HG03520 (cell line): Measurements from ENCODE around the gene CSF2.

Source experiments
- ATAC-seq: cut with Tn5 transposase; IDR thresholded peaks from one replicate; pipeline ENCODE4 v1.9.1; 2021; ENCODE audit warnings: mild to moderate bottlenecking, moderate library complexity; ENCODE audit not compliant: unreplicated experiment

CSF2 gene

DNA sequence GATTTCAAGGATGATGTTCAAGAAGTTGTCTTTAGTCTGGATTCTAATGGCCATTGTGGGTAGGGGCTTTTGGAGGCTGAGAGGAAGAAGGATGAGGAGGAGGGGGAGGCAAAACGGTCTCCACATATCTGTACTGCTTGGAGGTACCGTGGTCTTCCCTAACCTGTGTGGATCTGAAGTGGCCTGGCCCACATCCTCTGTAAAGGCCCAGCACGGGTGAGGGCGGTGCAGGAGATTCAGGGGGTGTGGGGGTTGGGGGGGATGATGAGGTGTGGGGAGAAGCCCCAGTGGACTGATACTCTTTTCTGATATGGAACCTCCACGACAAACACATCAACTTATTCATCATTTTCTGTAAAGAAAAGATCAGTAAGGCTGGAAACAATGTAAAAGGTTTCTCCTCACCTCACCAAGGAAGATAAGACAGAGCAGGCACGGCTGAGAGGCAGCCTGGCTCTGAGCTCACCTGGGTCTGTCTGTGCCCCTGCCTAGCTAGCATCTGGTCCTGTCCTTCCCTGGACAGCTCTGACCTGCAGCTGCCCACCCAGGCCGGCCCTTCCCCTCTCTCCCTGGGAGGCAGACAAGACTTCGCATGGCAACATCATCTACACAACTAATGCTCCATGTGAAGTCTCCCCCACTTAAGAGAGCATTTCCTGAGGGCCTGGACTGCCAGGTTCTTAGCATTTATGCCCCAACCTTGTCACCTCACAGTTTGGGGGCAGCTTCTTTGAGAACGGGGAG, 18.7 kb upstream of the CSF2 start:
- ATAC-seq, result no peak

DNA sequence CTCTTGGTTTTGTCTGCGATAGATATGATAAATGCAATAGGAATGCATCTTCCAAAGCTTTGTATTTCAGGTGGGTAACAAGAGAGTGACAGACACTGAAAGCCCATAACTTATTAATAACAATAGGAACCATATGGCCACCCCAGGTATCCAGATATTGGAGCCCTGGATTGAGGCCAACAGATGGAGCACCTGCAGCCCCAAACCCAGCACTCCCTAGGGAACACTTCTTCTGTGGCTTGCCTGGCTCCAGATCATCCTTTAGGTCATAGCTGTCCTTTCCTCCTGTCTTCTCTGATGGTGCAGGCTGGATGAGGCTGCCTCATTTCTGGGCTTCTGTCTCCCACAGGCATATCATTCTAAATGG, 18.2 kb upstream of the CSF2 start:
- no peak for ATAC-seq

DNA sequence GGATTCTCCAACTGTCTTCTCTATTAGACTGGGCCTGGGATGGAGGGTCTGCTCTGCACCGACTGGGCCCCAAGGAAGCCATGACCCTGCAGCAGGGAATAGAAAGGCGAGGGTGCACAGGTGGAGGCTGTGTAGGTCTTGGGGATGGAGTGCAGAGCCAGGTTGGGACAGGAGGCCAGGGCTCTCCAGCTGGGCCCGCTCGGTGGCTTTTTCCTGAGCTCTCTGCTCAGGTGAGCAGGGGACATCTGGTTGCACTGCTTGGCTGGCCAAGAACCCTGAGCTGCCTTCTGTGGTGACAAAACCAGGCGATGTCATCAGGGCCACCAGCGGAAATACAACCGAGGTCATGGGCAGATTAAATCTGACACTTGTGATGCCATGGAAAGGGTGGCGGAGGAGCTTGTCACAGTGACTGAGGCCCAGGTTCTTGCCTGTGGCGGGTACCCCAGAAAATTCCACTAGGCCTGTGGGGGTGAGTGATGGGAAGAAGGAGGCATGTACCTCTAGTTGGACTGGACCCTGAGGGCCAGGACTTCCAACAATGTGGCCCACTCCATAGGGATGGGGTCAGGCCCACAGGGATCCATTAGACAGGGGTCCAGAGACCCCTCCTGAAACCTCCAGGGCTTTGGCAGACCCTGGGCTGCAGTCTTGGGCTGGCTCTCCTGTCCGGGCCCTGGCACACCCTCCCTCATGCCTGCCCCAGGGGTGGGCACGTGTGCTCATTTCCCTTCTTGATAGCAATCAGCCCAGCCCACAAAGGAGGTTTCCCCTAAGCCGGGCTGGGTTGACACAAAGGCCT, 17.6 kb upstream of the CSF2 start:
- no peak for ATAC-seq

DNA sequence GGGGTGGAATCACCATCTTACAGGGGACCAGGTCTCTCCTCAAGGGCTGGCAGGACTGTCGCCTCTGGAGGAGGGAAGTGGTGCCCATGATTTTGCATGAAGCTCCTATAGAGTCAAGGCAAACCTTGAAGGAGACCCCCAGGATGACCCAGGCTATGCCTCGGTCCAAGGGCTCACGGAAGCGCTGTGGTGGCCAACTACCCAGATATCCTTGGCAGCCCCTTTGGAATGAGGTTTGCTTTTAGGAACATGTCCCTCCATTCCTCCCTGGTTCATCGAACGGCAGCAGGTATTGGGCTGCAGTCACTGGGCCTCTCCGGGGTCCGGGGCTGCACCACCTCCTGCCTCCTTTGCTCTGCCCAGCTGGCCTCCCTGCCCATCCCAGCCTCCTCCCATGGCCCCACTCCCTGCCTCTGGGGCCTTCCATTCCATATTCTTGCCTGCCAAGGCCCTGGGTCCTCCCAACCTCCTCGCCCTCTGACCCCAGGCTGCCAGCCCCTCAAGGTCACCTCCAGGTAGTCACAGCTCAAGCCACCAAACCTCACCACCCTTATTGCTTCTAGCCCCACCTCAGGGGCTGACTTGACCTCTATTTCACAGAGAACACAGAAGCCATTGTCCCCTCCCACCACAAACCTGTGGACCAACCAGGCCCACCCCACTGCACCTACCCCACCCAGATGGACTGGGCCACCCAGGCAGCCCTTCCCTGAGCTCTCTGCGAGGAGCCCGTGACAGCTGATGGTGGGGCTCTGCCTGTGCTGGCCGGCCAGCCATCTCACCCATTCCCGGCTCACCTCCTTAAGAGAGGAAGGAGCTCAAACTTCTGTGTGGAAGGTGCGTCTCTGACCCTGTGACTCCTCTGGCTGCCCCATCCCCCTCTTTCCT, 16.7 kb upstream of the CSF2 start:
- no peak for ATAC-seq

DNA sequence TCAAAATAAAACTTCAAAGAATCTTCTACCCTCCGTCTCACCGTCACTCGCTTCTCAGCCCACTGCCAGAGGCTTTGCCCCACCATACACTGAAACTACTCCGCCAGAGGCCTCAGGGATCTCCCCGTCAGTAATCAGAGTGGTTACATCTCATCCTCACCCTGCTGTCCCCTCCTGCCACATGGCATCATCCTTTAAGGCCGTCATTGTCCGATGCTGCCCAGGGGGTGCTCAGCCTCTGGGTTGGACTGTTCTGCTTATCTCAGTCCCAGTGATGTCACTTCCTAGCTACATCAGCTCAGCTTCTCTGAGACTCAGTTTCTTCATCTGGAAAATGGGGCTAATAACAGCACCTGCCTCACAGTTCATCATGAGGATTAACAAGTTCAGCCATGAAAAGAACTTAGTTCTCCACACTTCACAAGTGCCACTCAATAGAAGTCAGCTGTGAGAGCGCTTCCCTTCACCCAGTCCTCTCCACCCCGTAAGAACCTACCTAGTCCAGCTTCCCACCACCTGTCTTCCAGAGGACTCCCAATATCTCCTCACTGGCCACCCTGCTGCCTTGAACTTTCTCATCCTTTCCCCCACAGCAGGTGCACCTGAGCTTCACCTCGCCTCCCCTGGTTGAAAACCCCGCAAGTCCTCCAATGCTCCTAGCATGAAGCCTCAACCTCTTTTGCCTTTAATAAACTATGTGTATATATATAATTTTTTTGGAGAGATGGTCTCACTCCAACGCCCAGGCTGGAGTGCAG, 15.9 kb upstream of the CSF2 start:
- ATAC-seq, result no peak

DNA sequence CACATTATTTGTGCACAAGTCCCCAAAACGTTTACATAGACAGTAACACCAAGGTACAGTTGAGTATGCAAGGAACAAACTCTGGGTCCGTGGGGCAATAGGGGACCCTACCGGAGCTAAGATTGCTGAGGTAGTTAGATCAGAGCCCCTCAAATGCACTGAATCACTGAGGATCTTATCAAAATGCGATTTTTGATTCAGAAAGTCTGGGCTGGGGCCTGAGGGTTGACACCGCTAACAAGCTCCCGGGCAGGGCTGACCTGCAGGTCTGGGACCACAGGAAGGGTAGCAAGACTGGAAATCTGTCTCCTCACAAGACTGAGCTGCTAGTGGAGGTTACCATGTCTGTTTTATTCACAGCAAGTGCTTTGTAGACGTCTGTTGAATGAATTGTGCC, 14.9 kb upstream of the CSF2 start:
- ATAC-seq, result no peak

DNA sequence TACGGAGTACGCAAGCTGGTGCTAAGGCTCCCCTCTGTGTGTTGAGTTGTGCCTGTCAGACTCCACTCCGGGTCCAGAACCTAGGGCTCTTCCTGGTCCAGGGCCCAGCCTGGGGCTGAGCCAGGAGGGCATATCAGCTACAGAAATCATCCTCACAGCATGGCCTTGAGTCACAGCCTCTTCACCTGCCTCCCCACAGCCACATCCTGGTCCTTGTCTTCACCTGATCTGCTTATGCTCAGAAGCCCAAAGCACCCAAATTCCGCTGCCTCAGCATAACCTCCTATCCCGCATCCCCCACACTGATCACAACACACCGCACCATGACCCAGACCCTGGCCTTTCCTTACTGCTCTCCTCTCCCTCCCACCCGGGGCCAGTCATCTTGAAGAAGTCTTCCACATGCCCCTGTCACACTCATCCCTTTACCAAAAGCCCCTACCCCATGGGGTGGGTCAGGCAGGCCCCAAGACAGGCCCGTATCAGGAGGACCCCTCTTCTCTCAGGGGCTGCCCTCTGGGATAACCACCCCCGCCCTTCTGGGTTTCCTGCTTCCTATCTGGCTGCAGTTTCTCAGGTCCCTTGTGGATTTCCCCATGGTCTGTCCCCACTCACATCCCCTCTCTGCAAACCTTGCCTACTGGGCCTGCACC, 14.4 kb upstream of the CSF2 start:
- ATAC-seq, result no peak

DNA sequence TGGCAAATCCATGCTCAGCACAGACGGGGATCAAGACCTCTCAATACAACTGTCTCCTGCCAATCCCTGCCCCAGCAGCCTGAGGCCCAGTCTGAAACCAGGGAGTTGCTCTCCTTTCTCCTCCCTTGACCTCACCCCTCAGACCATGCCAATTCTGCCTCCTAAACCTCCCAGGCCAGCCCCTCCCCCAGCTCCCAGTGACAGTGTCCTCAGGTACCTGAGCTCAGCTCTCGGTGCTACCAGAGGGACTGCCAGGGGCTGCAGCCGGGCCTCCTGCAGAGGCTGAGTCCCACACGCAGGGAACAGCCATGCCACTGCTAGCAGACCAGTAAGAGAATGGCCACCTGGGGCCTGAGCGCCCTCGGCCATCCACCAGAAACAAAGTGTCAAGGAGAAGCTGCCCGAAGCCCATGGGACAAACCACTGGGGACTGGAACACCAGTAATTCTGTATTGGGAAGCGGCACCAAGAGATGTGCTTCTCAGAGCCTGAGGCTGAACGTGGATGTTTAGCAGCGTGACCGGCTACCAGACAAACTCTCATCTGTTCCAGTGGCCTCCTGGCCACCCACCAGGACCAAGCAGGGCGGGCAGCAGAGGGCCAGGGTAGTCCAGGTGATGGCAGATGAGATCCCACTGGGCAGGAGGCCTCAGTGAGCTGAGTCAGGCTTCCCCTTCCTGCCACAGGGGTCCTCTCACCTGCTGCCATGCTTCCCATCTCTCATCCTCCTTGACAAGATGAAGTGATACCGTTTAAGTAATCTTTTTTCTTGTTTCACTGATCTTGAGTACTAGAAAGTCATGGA, 13.7 kb upstream of the CSF2 start:
- no peak for ATAC-seq

DNA sequence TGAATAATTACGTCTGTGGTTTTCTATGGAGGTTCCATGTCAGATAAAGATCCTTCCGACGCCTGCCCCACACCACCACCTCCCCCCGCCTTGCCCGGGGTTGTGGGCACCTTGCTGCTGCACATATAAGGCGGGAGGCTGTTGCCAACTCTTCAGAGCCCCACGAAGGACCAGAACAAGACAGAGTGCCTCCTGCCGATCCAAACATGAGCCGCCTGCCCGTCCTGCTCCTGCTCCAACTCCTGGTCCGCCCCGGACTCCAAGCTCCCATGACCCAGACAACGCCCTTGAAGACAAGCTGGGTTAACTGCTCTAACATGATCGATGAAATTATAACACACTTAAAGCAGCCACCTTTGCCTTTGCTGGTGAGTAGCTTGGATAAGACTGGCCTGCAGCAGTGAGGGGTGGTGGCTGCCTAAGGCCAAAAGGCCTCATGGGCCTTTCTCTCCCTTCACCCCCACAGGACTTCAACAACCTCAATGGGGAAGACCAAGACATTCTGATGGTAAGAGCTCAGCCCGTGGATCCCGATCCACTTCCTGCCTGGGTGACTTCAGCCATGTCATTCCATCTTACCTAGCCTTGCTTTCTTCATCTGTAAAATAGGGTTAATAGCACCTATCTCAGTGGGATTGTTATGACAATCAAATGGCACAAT, 13.0 kb upstream of the CSF2 start, which contains the start of gene IL3:
Gene IL3, plus strand, starts transcription at position 155 of the 661 bp plus-strand sequence. Its CDS starts 52 bp downstream, at position 207.
- no peak for ATAC-seq

DNA sequence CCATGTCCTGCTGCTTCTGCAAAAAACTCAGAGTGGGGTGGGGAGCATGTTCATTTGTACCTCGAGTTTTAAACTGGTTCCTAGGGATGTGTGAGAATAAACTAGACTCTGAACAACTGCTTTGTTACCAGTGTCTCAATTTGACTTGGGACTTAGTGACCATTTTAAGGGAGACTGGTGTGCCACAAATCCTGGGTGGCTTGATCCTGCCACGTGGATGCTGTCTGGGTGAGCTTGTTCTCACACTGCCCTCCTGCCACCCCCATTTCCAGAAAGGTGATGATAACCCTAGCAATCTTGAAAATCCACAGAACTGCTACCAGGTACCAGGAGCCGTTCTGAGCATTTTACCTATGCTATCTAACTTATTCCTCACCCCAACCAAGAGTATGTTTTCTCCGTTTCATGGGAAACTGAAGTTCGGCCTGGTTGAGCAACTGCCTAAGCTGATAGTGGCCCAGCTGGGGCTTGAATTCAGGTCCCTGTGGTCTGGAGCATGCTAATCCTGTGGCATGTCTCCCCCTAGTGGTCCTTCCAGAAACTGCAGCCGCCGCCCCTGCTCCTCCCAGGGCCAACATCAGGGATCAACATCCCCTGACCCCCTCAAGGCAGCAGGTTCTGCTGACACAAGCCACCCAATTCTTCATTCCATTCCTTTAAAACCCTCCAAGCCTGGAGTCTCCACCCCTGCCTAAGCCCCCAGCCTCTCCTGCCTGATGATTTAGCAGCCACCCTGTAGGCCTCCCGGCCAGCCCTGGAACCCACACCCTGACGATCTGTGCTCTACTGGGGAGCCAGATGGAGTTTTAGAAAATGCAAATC, 10.3 kb upstream of the CSF2 start:
- ATAC-seq, result no peak

DNA sequence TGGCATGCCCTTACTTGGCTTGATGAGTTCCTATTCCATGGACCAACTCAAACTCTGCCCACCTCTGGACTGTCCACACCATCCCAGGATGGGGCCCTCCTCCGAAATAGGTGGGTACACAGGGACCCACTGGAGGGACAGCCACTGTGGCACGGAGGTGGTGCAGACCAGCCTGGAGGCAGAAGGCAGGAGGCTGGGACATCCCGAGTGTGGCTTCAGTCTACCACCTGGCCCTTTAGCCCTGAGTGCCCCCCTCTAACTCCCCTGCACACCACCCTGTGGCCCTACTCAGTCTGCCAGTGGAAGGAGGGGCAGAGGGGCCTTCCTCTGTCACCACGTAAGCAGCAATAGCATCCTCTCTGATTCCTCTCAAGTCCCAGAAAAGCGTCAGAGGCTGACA, 9.4 kb upstream of the CSF2 start:
- ATAC-seq, result no peak

DNA sequence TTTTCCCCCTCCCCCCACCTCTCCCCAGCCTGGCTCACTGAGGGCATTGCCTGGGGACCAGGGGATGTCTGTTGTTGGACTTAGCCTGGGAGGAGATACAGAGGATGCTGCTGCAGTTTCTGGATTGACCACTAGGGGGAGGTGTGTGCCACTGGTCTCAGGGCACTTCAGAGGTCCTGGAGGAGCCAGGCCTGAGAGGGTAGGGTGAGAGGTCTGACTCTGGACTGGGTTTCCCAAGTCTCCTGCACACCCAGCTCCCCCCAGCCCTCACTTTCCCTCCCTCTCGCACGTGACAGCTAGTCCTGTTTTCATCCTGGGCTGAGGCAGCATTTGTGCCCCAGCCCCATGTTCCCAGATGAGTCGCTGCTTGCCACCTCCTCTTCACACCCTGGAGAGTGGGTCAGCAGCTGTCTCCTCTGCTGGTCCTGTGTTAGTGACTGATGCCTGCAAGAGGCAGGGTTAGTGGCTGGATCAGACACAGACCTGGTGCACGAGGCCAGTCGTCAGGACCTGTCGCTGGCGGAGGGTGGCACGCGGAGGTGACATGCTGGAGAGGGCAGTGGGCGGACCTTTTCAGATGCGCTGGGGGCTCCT, 8.8 kb upstream of the CSF2 start:
- peak; percentile 71 for ATAC-seq

DNA sequence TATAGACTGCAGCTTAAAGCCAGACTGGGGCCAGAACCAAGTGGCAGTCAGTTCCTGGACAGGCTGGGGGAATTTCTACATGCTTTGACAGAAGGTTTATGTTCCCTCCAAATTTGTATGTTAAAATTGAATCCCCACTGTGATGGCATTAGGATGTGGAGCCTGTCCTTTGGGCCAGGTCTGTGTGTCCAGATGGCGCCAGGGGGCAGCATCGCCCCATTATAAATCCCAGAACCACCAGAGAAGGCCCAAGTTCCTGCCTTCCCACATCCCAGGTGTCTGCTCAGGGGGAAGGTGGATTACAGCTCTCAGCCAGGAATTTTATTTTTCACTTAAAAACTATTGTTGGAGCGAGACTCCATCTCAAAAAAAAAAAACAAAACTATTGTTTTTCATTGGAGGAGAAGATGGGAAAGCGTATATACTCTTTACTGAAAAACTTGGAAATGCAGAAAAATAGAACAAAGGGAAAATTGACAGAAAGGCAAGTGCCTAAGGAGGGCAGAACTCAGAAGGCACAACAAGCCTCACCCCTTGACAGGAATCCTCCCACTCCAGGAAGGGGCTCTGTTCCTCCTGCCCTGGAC, 8.1 kb upstream of the CSF2 start:
- no peak for ATAC-seq

DNA sequence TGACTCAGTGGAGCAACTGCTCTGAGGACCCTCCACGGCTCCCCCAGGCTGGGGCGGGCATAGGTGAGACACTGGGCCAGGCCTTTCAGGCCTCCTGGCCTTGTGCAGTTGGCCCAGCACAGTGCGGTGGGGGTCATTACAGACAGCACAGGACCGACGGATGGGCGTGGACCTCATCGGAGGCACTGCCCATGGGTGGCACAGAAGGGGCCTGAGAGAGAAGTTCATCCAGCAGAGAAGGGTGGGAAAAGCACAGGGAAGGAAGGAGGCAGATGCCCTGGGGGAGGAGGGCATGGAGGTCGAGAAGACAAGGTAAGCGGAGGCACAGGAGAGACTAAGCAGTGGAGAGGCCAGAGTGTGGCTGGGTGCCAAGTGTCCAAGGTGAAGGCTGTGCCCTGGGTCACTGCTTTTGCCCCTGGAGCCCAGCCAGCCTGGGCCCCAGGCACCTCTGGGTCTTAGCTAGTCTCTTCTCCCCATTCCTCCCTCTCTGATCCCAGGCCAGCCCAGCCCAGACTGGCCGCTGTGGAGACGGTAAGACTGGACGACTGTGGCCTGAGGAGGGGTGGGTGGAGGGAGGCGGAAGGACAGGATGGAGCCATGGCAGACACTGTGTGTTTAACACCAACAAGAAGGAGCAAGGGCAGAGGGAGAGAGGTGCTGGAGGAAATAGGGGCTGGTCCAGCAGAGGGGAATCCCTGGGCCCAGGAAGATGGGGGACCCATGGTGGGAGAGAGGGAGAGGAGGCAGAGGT, 7.5 kb upstream of the CSF2 start:
- no peak for ATAC-seq

DNA sequence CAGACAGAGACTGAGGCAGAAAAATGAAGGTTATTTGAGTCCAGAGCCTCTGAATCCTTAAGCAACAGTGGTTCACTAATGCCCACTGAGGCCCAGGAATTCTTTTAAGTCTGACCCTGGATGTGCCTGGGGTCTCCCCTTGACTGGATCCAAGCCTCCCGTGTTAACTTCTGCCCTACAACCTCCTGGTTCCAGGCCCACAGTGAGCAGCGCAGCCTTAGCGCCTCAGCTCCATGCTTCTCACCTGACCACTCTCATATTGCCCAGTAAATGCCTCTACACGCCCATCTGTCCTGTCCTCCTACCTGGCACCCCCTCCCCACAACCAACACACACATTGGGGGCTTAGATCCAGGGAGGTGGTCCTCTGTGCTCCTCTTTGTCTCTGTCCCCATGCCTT, 6.7 kb upstream of the CSF2 start:
- no peak for ATAC-seq

DNA sequence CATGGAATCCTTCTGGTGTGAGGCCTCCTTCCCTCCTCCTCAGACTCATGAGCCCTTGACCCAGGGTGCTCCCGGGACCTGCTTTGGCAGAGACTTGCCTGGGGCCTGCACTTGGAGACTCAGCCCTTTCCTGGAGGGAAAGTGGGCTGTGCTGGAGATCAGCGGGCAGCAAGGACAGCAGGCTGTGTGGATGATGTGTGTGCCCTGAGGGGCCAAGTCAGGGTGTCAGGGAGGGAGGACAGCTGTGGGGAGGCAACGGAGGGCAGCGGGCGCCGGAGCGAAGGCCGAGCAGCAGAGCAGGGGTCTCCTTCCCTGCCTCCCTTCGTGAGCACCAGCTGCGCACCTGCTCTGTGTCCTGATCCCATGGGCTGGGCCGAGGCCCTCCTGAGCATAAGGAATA, 6.1 kb upstream of the CSF2 start:
- no peak for ATAC-seq
